GM12891 (cell line): ENCODE results near the gene CDC25A.

Source experiments
- POLR2A ChIP-seq: IDR thresholded peaks from 2 replicates; pipeline ENCODE4 v1.6.1; 2011; ENCODE audit warnings: low read depth, low read length, control low read depth
- POLR2AphosphoS5 ChIP-seq: IDR thresholded peaks from 2 replicates; pipeline ENCODE4 v1.6.1; 2011; ENCODE audit warnings: low read depth, low read length, control low read depth

- TF ChIP-seq POLR2AphosphoS5 (no peak), POLR2A (no peak)
Observed at GRCh38 chr3:48202632-48203031, 14.4 kb upstream of the CDC25A start.
